ENCODE results near the gene SMAD4. TPM values are rescaled to one million over a fixed set of nuclear protein-coding genes. Genes with fewer than 3 reads are reported as not detected.

SMAD4 gene
- polyA plus RNA-seq, 1 donor, result 184 TPM

Other genes starting within 250 kb of the SMAD4 start
- gene MRO, start 210.2 kb upstream of the SMAD4 start, polyA plus RNA-seq (ENCODE audit: insufficient read length), result 2.2 TPM
- 39.3 TPM for gene ME2, start 151.1 kb upstream of the SMAD4 start, polyA plus RNA-seq (ENCODE audit: insufficient read length)
- 18.4 TPM for gene ELAC1, start 62.2 kb upstream of the SMAD4 start, polyA plus RNA-seq (ENCODE audit: insufficient read length)
- gene MEX3C, start 167.5 kb downstream of the SMAD4 start, polyA plus RNA-seq (ENCODE audit: insufficient read length), result 79.2 TPM

Measured in left kidney (tissue), 1 donor.